HG03064 (cell line): ENCODE results near the gene GPRIN3.
"Not testable (repeated sequence)": the region's sequence is repeated elsewhere in the genome, so short reads cannot be mapped to it uniquely, and the experiment has no call there.

ENCODE experiments used
- ATAC-seq: cut with Tn5 transposase; IDR thresholded peaks from one replicate; pipeline ENCODE4 v1.9.1; 2021; ENCODE audit warnings: low read depth; ENCODE audit not compliant: unreplicated experiment

The GPRIN3 gene

GRCh38 chr4:89263265-89263664, 44.3 kb downstream of the GPRIN3 start:
- no peak for ATAC-seq

DNA sequence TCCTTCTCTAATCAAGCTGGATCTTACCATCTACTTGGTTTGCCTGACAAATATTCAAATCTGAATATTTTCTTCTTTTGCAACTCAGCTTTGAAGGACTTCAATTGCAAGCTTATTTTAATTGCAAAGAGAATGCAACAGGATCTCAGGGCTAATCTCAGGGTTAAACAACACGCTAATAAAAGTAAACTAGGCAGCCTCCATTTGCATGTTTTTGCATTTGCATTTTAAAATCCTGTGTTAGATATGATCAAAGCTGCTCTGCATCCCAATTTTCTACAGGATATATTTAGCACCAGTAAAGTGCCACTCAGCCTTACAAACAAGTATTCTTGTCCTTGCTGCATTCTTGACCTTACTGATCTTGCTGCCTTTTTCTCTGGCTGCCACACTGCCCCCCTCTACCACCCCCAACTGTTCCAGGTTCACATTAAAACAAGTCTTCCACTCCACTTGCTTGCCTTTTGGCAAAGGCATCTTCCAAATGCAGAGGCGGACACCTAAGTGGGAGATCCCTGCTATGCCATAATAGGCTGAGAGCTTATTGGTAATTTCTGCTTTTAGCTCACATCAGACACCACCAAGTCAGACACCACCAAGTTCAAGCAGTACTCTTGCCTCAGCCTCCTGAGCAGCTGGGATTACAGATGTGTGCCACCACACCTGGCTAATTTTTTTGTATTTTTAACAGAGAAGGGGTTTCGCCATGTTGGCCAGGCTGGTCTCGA, 48.1 kb downstream of the GPRIN3 start:
- ATAC-seq, result no peak

- no peak for ATAC-seq
Measured at GRCh38 chr4:89258506-89258905, 49.1 kb downstream of the GPRIN3 start.

DNA sequence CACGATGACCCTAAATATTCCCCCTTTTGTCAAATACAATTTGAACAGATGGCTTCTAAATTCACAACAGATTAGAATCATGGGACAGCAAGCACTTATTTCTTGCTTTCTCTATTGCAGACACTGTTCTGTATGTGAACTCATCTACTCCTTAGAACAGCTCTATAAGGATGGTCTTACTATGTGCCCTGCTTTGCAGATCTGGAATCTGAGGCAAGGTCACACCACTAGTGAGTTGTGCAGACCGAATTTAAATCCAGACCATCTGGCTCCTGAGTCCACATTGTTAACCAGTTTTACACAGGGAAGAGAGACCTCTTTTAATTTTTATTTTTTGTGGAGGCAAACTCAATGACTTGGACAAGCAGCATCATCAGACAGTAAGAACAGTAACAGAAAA, 50.2 kb downstream of the GPRIN3 start:
- ATAC-seq, result no peak

GRCh38 chr4:89256203-89256800, 51.3 kb downstream of the GPRIN3 start:
- no peak for ATAC-seq

- no peak for ATAC-seq
Measured at GRCh38 chr4:89254847-89255246, 52.8 kb downstream of the GPRIN3 start.

- ATAC-seq, result not testable (repeated sequence)
Measured at GRCh38 chr4:89254347-89254746, 53.3 kb downstream of the GPRIN3 start.

DNA sequence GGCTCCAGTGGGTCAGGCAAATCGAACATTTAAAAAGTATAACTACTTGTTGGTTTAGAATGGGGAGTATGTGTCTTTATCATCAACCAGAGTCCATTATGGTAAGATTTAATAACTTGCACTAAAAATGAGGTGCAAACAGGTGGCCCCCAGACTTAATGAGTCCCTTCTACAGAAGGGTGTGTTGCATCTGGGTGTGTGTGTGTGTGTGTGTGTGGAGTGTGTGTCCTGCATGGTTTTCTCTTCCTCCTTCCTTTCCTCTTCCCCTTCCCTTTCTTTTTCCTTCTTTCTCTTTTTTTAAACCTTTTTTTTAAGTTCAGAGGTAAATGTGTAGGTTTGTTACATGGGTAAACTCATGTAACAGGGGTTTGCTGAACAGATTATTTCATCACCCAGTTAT, 53.7 kb downstream of the GPRIN3 start:
- no peak for ATAC-seq

GRCh38 chr4:89253311-89253710, 54.3 kb downstream of the GPRIN3 start:
- no peak for ATAC-seq

GRCh38 chr4:89251396-89251795, 56.2 kb downstream of the GPRIN3 start:
- ATAC-seq, result no peak

DNA sequence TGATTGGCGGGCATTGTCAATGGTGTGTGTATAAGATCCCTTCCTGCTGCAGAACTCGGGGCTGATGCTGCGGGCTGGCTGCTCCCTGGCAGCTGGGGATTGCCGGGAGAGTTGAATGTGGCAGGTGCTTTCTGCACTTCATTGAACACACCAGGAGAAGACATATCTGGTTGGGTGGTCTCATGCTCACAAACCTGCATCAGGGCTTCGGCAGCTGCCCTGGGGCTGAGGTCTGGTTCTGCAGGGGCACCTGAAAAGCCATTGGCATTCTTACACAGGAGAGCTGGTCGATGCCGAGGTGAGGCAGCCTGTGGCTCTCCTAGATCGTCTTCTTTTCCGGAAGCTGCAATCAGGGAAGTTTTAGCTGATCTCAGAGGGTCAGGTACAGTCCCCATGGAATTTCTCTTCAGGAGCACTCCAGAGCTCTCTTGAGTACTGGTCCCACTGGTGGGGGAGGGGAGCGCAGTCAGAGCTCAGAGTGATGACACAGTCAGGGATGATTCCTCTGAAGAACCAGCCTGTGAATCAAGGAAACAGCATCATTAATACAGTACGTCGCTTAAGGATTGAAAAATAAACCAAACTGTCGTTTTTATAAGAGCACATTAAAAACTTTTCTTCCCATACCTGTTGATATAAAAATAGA, 57.8 kb downstream of the GPRIN3 start:
- no peak for ATAC-seq

DNA sequence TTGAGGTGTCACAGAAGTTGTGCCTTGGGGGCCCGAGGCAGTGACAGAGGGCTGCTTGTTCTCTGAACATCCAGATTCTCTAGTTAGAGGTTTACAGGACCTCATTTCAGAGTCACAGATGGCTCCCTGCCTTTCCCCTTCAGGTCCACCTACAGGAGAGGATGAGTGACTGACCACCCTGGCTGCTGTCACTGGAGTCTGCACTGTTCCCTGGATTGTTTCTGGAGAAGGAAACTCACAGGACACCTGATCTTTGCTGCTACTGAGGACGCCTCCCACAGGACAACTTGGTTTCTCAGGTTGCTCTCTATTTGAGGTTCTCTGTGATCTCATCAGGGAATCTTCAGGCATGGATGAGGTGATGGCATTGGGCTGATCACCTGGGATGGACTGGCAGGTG, 58.3 kb downstream of the GPRIN3 start:
- no peak for ATAC-seq

DNA sequence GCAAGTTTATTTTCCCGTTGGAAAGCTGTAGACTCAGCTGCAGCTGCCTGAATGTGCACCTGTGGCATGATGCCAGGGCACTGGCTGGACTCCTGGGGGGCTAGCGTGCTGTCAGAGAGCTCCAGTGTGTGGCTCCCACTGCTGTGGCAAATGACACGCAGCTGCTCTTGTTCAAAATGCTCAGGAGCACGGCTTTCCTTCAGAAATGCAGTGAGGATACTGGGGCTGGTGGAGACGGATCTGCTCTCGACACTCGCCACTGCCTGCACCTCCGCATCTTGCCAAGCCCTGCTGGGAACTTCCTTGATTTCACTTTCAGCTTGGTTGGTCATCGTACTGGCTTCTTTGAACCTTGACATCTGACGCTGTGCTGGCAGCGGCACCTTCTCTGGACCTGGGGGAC, 58.7 kb downstream of the GPRIN3 start:
- no peak for ATAC-seq

GRCh38 chr4:89247951-89248350, 59.6 kb downstream of the GPRIN3 start:
- ATAC-seq, result no peak

- no peak for ATAC-seq
Measured at GRCh38 chr4:89245459-89245858, 62.1 kb downstream of the GPRIN3 start.

- ATAC-seq, result no peak
Measured at GRCh38 chr4:89243733-89244252, 63.8 kb downstream of the GPRIN3 start.

DNA sequence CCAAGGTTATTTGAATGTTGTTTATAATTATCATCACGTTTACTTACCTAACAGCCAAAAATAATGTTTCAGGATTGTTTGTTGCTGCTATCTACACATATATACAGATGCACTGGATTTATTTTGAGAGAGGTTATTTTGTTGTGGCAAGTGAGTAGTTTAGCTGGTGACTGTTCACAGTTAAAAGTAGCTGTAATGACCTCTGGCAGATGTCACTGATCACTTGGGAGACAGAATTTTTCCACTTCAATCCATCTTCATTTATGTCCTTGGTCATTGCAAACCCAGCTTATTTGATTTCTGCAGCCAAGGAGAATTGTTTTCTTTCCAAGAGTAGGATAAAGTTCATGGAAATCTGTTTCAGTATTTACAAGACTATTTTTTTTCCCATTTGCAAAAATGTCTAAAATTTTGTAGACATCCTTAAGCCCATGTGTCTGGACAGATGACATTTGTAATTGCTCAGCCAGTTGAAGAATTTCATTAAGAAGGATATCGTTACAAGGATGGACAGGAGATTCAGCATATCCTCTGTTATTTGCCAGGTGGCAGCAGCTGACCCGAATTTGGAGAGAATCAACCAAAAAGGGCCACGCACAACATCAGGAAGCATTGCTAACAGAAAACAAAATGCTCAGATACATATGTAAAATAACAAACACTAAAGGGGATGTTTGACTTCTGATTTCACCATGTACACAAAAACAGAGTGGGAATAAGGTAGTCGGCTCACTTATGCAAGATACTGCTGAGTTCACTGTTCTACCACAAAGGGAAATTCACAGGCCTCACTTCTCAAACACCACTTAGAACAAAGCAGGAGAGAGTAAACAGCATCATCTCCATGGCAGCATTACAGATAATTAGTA, 64.5 kb downstream of the GPRIN3 start:
- no peak for ATAC-seq

DNA sequence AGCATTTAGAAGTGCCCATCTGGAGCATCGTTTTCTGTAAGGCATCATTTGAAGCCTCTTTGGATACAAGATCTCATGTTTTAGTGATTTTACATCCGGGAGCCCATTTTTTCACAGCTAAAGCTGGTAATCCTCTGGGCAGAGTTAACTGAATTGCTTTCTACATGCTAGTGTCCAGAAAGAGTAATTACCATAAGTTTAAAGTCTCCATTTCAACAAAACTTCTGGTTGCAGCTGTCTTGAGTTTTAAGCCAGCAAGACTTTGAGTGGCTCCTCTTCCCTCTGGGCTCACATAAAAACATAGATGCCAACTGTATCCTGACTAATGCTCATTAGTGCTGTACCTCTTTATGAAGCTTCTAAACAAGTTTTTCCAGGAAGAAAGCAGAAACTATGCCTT, 65.4 kb downstream of the GPRIN3 start:
- no peak for ATAC-seq

- no peak for ATAC-seq
Measured at GRCh38 chr4:89230271-89230670, 77.3 kb downstream of the GPRIN3 start.

GRCh38 chr4:89226665-89227574, 80.7 kb downstream of the GPRIN3 start:
- ATAC-seq, result peak; percentile 86
